HL-60 (cell line): Measurements from ENCODE around the gene SLC25A14.

ENCODE experiments used
- CTCF ChIP-seq: IDR thresholded peaks from one replicate; pipeline ENCODE4 v1.5.1; 2011; ENCODE audit warnings: low read length, control low read depth, inconsistent platforms; ENCODE audit not compliant: insufficient read depth
- POLR2AphosphoS5 ChIP-seq: IDR thresholded peaks from 2 replicates; pipeline ENCODE4 v1.6.1; 2012; ENCODE audit warnings: low read depth
- SPI1 ChIP-seq: IDR thresholded peaks from 2 replicates; pipeline ENCODE4 v1.6.1; 2012; ENCODE audit warnings: low read depth, mild to moderate bottlenecking, borderline replicate concordance

GRCh38 chrX:130393451-130394074 is 53.8 kb downstream of the SLC25A14 start:
- TF ChIP-seq CTCF, result peak; percentile 36
- TF ChIP-seq POLR2AphosphoS5, result no peak
- no peak for TF ChIP-seq SPI1
